GM18870 (cell line): ENCODE results near the gene THUMPD1.
"Not testable (repeated sequence)": the region's sequence is repeated elsewhere in the genome, so short reads cannot be mapped to it uniquely, and the experiment has no call there.

Experiments
- ATAC-seq: cut with Tn5 transposase; IDR thresholded peaks from one replicate; pipeline ENCODE4 v1.9.1; 2021; ENCODE audit warnings: moderate library complexity; ENCODE audit not compliant: unreplicated experiment

Gene THUMPD1, protein sequence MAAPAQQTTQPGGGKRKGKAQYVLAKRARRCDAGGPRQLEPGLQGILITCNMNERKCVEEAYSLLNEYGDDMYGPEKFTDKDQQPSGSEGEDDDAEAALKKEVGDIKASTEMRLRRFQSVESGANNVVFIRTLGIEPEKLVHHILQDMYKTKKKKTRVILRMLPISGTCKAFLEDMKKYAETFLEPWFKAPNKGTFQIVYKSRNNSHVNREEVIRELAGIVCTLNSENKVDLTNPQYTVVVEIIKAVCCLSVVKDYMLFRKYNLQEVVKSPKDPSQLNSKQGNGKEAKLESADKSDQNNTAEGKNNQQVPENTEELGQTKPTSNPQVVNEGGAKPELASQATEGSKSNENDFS

DNA sequence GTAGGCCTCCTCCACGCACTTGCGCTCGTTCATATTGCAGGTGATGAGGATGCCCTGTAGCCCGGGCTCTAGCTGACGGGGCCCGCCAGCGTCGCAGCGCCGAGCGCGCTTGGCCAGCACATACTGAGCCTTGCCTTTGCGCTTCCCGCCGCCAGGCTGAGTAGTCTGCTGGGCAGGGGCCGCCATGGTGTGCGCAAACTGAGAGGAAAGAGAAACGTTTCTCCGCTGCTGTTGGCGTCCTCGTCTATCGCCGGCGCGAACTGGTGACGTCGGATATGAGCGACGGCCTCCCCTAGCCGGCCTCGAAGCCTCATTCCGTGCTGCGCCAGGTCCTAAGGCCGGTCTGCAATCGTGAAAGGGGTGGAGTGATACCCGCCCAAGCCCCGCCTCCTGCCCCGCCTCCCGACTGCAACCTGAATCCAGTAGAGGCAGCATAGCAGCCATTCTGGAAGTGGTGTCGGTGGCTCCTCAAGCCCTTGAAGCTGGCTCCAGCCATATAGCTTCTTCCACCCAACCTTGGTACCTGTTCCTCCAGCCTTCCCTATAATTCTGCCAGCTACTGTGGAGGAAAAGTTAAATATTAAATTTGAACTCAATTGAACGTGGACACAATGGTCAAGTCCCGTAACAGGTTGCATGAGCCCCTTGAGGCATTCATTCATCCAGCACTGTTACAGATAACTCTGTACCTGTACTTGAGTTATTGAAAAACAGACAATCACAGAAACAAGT is at the start of gene THUMPD1:
Gene THUMPD1 (minus strand): TSS at position 265 of the 732 bp plus-strand sequence. CDS start 79 bp downstream, at position 186.
- ATAC-seq = peak; percentile 44

DNA sequence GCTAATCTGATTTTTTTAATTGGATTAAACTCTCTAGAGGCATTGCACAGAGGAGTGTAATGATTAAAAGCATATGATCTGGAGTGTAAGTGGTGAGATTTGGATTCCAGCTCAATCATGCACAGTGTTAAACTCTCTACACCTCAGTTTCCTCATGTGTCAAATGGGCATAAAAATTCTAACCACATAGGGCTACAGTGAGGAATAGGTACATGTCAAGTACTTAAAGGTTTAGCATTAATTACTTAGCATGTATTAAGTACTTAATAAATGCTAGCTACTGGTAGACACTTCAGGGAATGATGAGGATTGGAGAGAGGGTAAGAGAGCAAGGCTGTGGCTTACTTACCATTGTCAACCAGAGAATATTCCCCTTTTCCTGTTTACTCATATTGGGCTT is 47.5 kb upstream of the THUMPD1 start:
- no peak for ATAC-seq

DNA sequence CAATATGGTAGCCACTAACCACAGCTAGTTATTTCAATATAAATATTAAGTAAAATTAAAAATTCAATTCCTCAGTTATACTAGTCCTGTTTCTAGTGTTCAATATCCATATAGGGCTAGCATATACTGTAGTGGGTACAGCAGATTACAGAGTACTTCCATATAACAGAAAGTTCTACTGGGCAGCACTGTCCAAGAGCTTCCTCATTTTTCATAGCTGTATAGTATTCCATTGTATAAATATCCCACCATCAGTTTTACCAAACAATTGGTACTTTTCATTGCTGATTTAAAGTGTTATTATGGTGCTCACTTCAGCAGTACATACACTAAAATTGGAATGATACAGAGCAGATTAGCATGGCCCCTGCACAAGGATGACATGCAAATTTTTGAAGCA is 42.6 kb upstream of the THUMPD1 start:
- no peak for ATAC-seq

DNA sequence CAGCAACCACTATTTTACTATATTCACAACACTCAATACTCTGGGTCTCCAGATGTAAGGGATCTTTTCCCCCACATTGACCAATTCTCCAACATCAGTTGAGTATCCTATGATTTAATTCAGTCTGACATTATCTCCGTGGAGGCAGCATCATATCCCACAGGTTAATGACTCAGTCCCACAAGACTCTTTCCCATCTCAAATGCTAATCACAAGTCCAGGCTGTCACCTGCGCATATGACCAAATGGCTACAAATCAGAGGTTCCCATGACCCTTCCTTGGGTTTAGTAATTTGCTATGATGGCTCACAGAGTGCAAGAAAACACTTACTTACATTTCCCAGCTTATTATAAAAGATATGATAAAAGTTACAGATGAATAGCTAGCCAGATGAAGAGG is 40.9 kb upstream of the THUMPD1 start:
- no peak for ATAC-seq

DNA sequence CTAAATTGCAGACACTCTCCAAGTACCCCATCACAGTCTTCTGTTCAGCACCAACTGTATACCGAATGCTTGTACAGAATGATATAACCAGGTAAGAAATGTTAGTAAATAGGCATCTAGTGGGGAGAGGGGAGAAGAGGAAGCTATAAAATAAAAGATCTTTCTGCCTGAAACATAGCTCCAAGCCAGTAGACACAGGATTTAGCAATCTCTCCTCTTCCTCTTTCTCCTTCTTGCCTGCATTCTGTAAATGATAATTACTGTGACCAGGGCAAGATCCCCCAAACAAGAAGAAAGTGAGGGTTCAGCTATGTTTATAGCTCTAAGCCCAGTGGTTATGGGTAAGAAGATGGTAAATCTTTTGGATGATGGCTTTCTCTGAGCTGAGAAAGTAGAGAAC is 40.1 kb upstream of the THUMPD1 start:
- no peak for ATAC-seq

DNA sequence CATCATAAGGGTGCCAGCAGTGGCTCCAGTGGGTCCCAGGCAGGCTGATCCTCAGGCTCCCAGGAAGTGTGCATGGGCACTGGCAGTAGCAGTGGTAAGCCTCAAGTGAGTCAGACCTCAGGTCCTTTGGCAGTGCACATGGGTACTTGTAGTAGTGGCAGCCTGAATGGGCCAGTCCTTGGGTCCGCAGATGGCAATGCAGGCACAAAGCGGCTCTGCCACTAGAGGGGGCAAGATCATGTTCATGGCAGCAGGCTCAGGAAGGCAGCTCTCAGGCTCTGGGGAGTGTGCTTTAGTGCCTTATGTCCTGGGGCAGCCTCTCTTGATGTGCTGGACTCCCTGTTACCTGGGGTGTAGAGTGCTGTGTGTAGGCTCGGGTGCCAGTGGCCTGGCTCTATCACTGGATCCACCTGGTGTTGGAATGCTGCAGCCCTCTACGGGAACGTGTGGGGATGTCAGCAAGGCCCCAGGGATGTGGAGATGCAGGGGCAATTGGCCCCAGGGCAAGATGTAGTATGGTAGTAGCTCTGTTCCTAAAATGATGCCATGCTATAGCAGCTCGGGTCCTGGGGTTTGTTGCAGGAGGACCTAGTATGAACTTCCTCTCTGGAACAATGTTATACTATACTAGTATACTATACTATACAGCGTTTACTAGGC is 33.2 kb upstream of the THUMPD1 start:
- ATAC-seq = no peak

DNA sequence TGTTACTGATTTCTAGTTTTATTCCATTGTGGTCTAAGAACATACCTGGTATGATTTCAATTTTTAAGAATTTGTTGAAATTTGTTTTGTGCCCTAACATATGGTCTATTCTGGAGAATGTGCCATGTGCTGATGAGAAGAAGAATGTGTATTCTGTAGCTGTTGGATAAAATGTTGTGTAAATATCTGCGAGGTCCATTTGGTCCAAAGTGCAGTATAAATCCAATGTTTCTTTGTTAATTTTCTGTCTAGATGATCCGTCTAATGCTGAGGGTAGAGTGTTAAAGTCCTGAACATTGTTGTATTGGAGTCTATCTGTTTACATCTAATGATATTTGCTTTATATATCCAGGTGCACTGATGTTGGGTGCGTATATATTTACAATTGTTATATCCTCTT is 32.1 kb upstream of the THUMPD1 start:
- no peak for ATAC-seq

DNA sequence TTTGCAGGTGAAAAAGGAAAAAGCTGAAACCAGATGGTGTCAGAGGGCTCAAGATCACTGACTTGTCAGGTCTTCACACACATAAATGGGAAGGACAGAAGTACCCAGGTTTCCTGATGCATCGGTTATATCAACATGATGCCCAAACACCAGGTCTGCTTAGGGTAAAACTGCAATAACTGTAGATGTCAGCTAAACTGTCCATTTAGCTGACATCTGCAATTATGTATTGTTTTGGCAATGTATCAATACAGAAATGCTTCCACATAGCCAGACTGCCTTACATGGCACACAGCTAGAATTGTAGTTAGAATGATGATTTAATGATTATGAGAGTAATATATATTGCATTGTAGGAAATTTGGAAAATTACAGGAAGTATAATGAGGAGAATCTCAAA is 27.2 kb upstream of the THUMPD1 start:
- ATAC-seq = no peak

DNA sequence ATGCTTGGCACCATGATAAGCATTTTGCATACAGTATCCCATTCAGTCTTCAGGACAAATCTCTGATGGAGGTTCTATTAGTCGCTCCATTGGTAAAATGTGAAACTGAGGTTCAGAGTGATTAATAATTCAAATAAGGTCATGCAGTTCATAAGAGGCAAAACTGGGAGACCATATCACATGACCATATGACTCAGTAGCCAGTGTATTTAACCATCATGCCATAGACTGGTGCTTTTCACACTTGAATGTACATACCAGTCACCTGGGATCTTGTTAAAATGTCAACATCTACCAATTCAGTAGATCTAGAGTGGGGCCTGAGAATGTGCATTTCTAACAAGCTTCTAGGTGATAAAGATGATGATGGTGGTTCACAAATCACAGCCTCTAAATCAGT is 26.5 kb upstream of the THUMPD1 start:
- ATAC-seq = no peak

DNA sequence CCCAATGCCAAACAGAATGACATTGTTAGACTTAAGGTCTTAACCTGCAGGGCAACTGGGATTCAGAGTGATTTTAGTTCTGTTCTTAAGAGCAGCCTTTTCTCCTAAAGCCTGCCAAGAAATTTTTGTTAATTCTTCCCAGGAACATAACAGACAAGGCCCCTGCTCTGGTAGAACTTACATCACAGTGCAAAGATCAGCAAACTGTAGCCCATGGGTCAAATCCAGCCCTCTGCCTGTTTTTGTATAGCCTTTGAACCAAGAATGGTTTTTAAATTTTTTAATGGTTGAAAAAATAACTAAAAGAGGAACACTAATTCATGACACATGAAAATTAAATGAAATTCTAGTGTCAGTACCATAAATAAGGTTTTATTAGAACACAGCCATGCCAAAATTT is 26.0 kb upstream of the THUMPD1 start:
- ATAC-seq = no peak

DNA sequence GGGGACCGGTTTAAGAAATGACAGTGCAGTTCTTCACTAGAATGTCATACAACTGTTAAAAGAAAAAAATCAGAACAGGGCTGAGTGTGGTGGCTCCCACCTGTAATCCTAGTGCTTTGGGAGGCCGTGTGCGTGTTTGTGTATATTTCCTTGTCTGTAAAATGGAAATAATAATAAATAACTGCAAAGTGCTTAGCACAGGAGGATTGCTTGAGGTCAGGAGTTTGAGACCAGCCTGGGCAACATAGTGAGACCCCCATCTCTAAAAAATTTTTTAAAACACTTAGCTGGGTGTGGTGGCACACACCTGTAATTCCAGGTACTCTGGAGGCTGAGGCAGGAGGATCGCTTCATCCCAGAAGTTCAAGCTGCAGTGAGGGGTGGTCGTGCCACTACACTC is 24.7 kb upstream of the THUMPD1 start:
- no peak for ATAC-seq

DNA sequence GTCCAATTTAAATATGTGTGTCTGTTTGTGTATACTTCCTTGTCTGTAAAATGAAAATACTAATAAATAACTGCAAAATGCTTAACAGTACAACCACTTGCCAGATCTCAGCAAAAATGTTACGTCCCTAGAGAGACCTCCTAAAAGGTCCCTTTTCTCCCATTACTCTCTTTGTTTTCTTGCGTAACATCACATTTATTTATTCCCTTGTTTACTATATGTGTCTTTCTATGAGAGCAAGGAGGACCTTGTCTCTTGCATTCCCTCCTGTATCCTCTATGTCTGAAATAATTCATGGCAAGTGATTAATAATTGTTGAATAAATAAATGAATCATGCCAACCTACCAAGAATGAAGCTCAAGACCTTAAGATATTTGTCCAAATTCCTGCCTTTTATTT is 24.1 kb upstream of the THUMPD1 start:
- no peak for ATAC-seq

DNA sequence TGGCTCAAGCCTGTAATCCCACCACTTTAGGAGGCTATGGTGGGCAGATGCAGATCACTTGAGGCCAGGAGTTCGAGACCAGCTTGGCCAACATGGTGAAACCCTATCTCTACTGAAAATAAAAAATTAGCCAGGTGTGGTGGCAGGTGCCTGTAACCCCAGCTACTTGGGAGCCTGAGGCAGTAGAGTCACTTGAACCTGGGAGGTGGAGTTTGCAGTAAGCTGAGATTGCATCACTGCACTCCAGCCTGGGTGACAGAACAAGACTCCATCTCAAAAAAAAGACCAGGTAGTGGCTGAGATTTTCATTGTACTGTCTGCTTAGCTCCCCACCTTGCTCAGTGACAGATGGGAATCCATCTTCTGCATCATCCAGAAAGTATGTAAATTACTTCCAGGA is 22.8 kb upstream of the THUMPD1 start:
- ATAC-seq = not testable (repeated sequence)

DNA sequence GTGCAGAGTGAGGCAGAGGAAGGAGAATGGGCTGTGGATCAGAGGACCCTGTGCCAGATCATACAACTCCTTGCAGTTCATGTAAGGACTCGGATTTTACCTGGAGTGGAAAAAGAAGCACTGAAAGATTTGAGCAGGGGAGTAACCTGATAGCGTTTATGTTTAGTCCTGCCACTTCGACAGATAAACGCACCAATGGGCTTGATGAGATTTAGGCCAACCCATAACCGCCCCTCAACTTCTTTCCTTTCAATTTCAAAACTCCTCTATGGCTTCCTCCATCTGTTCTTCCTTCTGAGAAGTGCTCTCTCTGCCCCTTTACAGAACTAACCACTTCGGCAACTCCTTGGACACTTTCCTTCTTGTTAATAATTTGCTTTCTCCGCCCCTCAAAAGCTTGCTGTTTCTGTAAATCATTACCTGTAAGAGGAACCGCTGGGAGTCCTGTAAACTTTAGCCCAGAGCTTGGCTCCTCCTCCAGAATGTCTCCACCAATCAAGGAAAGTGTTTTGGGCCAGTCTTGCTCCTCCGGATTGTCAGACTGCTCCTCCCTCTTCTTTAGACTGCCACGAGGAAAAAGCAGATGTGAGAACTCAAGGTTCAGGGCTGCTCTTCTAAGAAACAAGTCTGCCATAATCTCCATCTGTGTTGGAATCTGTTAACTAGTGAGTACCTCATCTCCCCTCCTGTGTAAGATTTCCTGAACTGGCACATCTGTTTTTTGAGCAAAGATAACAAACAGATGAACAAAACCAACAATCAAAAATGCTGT is 22.0 kb upstream of the THUMPD1 start, which contains the start of gene ACSM3:
Gene ACSM3 (plus strand): TSS at position 554 of the 772 bp plus-strand sequence. CDS start 6,021 bp downstream, outside the sequence.
- ATAC-seq = peak; percentile 97

DNA sequence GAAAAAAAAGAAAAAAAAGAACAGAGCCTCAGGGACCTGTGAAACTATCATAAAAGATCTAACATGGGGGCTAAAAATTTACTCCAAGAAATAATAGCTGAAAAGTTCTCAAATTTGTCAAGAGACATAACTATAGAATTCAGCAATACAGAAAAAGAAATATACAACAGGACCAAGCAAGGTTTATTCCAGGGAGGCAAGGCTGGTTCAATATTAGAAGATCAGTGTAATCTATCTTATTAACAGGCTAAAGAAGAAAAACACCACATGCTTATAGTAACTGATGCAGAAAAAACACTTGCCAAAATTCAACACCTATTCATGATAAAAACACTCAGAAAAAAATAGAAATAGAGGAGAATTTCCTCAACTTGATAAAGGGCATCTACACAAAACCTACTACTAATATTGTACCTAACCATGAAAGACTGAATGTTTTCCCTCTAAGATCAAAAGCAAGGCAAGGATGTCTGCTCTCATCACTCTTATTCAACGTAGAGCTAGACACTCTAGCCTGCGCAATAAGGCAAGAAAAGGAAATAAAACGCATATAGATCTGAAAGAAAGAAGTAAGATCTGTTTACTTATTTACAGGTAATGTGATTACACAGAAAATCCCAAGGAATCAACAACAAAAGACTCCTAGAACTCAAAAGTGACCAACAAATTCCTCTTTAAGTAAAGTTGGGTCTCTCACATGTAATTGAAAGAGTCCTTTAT is 20.9 kb upstream of the THUMPD1 start:
- no peak for ATAC-seq

DNA sequence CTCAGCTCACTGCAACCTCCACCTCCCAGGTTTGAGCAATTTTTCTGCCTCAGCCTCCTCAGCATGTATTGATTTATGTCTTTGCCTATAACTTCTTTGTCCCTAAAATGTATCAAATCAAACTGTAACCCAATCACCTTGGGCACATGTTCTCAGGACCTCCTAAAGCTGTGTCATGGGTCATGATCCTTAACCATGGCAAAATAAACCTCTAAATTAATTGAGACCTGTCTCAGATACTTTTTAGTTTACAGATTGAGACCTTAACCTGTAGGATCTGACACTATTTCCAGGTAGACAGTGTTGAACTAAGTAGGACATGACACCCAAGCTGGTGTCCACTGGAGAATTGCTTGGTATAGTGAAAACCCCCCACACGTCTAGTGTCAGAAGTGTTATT is 19.6 kb upstream of the THUMPD1 start:
- ATAC-seq = no peak

DNA sequence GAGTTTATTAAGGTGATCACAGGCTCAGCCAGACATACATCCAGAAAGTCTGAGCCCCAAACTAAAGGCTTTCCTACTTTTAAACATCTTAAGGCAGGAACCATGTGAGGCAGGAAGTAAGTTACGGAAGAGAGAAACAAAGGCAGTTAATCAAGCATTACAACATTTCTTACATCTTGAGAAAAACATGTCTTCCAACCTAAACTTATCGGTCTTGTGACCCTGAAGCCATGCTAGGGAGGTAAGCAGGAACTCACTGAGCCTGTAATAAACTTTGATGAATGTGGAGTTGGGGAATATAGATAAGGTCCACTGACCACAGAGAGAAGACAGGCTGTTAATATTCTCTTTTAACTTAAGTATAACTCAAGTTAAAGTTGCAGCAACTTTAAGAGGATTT is 18.7 kb upstream of the THUMPD1 start:
- ATAC-seq = no peak

DNA sequence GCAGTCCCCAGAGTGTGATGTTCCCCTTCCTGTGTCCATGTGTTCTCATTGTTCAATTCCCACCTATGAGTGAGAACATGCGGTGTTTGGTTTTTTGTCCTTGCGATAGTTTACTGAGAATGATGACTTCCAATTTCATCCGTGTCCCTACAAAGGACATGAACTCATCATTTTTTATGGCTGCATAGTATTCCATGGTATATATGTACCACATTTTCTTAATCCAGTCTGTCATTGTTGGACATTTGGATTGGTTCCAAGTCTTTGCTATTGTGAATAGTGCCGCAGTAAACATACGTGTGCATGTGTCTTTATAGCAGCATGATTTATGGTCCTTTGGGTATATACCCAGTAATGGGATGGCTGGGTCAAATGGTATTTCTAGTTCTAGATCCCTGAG is 14.2 kb upstream of the THUMPD1 start:
- ATAC-seq = not testable (repeated sequence)

DNA sequence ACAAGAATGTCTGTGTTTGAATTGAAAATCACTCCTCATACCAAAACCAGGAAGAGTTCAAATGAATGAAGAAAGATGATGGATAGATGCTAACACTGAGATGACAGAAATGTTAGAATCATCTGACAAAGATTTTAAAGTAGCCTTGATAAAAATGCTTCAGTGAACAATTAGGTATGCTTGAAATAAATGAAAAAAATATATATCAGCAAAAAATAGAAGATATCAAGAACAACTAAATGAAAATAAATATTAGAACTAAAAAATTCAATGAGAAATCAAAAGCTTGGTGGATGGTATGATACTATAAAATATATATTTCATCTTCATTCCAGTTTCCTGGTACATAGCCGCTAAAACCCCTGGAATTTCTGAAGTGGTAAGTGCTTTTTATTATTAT is 13.6 kb upstream of the THUMPD1 start:
- ATAC-seq = no peak

DNA sequence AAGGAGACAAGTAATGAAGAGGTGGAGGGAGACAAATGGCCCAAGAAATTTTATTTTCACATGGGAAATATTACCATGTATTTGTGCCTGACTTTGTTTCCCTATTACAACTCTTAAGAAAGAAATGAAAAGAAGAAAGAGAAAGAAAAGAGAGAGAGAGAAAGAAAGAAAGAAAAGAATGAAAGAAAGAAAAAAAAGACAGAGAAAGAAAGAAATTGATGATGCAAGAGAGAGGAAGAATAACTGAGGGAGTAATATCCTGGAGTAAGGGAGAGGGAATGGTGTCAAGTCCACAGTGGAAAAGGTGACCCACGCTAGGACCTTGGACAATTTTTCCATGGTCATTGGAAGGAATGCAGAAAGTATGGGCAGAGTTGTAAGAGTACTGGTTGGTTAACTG is 12.1 kb upstream of the THUMPD1 start:
- no peak for ATAC-seq
